A673 (cell line): Measurements from ENCODE around the gene SPTBN2.

ENCODE experiments used
- CTCF ChIP-seq: fragments of 300-800, 200-600 bp; sonication (generic); conservative IDR thresholded peaks from 2 replicates; pipeline ENCODE4 v1.5.1; 2017; ENCODE audit warnings: low read depth, mild to moderate bottlenecking, antibody characterized with exemption, low read length, moderate library complexity, mixed read lengths
- EZH2 ChIP-seq: fragments of 200-600 bp; sonication (generic); IDR thresholded peaks from 2 replicates; pipeline ENCODE4 v1.6.1; 2017; ENCODE audit warnings: borderline replicate concordance, low read depth, mild to moderate bottlenecking, mixed read lengths, antibody characterized with exemption, low read length; ENCODE audit not compliant: poor library complexity, severe bottlenecking

GRCh38 chr11:66665369-66665768, 63.6 kb downstream of the SPTBN2 start:
- no peak for TF ChIP-seq CTCF
- TF ChIP-seq EZH2 = no peak
